ENCODE results near the gene MAP1B.

DNA sequence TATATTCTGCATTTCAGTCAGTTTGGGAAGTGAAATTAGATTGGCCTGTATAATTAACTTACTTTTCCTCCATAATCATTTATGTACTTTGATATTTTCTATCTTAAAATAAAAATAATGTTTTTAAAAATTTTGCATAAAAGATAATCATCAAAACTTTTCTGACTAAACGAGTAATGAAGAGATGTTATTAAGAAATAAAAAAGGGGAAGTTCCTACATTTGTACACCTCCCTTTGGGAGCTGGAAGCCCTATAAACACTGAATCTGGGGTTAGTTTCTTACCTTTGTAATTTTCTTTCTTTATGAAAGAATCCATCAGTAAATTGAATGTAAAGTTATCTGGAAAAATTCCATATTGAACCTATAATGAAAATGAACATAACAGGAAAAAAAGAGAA lies 126.6 kb downstream of the MAP1B start:
- TF ChIP-seq, protein P1, sequence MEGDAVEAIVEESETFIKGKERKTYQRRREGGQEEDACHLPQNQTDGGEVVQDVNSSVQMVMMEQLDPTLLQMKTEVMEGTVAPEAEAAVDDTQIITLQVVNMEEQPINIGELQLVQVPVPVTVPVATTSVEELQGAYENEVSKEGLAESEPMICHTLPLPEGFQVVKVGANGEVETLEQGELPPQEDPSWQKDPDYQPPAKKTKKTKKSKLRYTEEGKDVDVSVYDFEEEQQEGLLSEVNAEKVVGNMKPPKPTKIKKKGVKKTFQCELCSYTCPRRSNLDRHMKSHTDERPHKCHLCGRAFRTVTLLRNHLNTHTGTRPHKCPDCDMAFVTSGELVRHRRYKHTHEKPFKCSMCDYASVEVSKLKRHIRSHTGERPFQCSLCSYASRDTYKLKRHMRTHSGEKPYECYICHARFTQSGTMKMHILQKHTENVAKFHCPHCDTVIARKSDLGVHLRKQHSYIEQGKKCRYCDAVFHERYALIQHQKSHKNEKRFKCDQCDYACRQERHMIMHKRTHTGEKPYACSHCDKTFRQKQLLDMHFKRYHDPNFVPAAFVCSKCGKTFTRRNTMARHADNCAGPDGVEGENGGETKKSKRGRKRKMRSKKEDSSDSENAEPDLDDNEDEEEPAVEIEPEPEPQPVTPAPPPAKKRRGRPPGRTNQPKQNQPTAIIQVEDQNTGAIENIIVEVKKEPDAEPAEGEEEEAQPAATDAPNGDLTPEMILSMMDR (conservative IDR thresholded peaks at IDR 0.05), result no peak
- no peak for TF ChIP-seq EZH2 (IDR thresholded peaks at IDR 0.05; ENCODE audit: low read depth)
